NCI-H2171 (cell line): ENCODE results near the gene SRR.
"Not testable (repeated sequence)": the region's sequence is repeated elsewhere in the genome, so short reads cannot be mapped to it uniquely, and the experiment has no call there.

Experiments used
- DNase-seq: peaks from one replicate; lab custom pipeline; 2025; lab: John Stamatoyannopoulos, UW

Gene SRR

GRCh38 chr17:2303204-2304188 is at the start of gene SRR, which contains the start of gene SMG6:
TSS of gene SRR (plus strand) at chr17:2303950. CDS start at chr17:2315561, 11,611 bp downstream.
TSS of gene SMG6 (minus strand) at chr17:2303785. CDS start at chr17:2303720, 65 bp downstream.
- DNase-seq, result peak; percentile 88

GRCh38 chr17:2258830-2259229 is 44.9 kb upstream of the SRR start:
- DNase-seq, result not testable (repeated sequence)

GRCh38 chr17:2259769-2260536 is 43.8 kb upstream of the SRR start:
- no peak for DNase-seq

GRCh38 chr17:2262135-2262587 is 41.6 kb upstream of the SRR start:
- no peak for DNase-seq

GRCh38 chr17:2263183-2264066 is 40.3 kb upstream of the SRR start:
- no peak for DNase-seq

GRCh38 chr17:2264067-2264860 is 39.5 kb upstream of the SRR start:
- DNase-seq, result no peak

GRCh38 chr17:2265166-2265565 is 38.6 kb upstream of the SRR start:
- DNase-seq, result not testable (repeated sequence)

- no peak for DNase-seq
Measured at GRCh38 chr17:2266045-2266864, 37.5 kb upstream of the SRR start.

- no peak for DNase-seq
Measured at GRCh38 chr17:2266865-2267228, 36.9 kb upstream of the SRR start.

- DNase-seq, result no peak
Measured at GRCh38 chr17:2267354-2267753, 36.4 kb upstream of the SRR start.

GRCh38 chr17:2271985-2272702 is 31.6 kb upstream of the SRR start:
- no peak for DNase-seq

- no peak for DNase-seq
Measured at GRCh38 chr17:2274414-2274813, 29.3 kb upstream of the SRR start.

- no peak for DNase-seq
Measured at GRCh38 chr17:2275722-2276121, 28.0 kb upstream of the SRR start.

- no peak for DNase-seq
Measured at GRCh38 chr17:2277429-2278170, 26.1 kb upstream of the SRR start.

- no peak for DNase-seq
Measured at GRCh38 chr17:2279707-2280106, 24.0 kb upstream of the SRR start.

GRCh38 chr17:2282297-2282873 is 21.4 kb upstream of the SRR start:
- DNase-seq, result peak; percentile 53

- DNase-seq, result no peak
Measured at GRCh38 chr17:2283302-2283701, 20.4 kb upstream of the SRR start.

GRCh38 chr17:2289878-2290478 is 13.8 kb upstream of the SRR start:
- DNase-seq, result no peak
